GM21367 (cell line): Measurements from ENCODE around the gene FOXO4.
A peak's percentile ranks its signal among the peaks of the same experiment; 100 is the strongest.

ENCODE experiments used
- ATAC-seq: cut with Tn5 transposase; IDR thresholded peaks from one replicate; pipeline ENCODE4 v1.9.1; 2021; ENCODE audit not compliant: unreplicated experiment

FOXO4 gene

GRCh38 chrX:71098951-71099506, 3.4 kb downstream of the FOXO4 start:
- no peak for ATAC-seq

GRCh38 chrX:71099736-71100135, 4.1 kb downstream of the FOXO4 start:
- ATAC-seq, result no peak

- no peak for ATAC-seq
These were observed 5.2 kb downstream of the FOXO4 start for GRCh38 chrX:71100581-71101505.

- no peak for ATAC-seq
These were observed 6.6 kb downstream of the FOXO4 start for GRCh38 chrX:71102292-71102691.

- no peak for ATAC-seq
These were observed 7.7 kb downstream of the FOXO4 start for GRCh38 chrX:71103110-71103983.

GRCh38 chrX:71105628-71106027, 10.0 kb downstream of the FOXO4 start:
- ATAC-seq, result no peak

- no peak for ATAC-seq
These were observed 10.8 kb downstream of the FOXO4 start, which contains the start of gene CXorf65 for GRCh38 chrX:71106427-71106826. Gene CXorf65, minus strand, starts transcription at chrX:71106740. Its CDS starts 184 bp downstream, at chrX:71106556.

GRCh38 chrX:71107245-71107644, 11.6 kb downstream of the FOXO4 start:
- ATAC-seq, result no peak

- no peak for ATAC-seq
These were observed 12.2 kb downstream of the FOXO4 start for GRCh38 chrX:71107762-71108360.

- ATAC-seq, result no peak
These were observed 13.4 kb downstream of the FOXO4 start for GRCh38 chrX:71109051-71109450.

GRCh38 chrX:71111141-71111843, 15.6 kb downstream of the FOXO4 start, which contains the start of gene IL2RG:
Gene IL2RG, minus strand, starts transcription at chrX:71111577. Its CDS starts 38 bp downstream, at chrX:71111539.
- peak; percentile 87 for ATAC-seq

- ATAC-seq, result peak; percentile 12
These were observed 16.3 kb downstream of the FOXO4 start for GRCh38 chrX:71111921-71112431.

GRCh38 chrX:71117358-71117757, 21.7 kb downstream of the FOXO4 start:
- ATAC-seq, result no peak

GRCh38 chrX:71118032-71118984, 22.7 kb downstream of the FOXO4 start, which contains the start of gene MED12:
Gene MED12, plus strand, starts transcription at chrX:71118596. Its CDS starts 159 bp downstream, at chrX:71118755.
- peak; percentile 82 for ATAC-seq

GRCh38 chrX:71118985-71119535, 23.4 kb downstream of the FOXO4 start:
- no peak for ATAC-seq

- ATAC-seq, result no peak
These were observed 32.6 kb downstream of the FOXO4 start for GRCh38 chrX:71128166-71128833.

GRCh38 chrX:71128915-71129765, 33.5 kb downstream of the FOXO4 start:
- ATAC-seq, result no peak
